Activated effector memory CD4-positive, alpha-beta T cell treated with anti-CD3 and anti-CD28 coated beads, Interleukin-2, amount 50 U/mL, for 16 hours (primary cell): ENCODE results near the gene ASB3.
"Not testable (repeated sequence)": the region's sequence is repeated elsewhere in the genome, so short reads cannot be mapped to it uniquely, and the experiment has no call there.

Experiments
- DNase-seq: peaks from one replicate; pipeline ENCODE4 v3.0.0-alpha.2; 2020

Gene ASB3

GRCh38 chr2:53786705-53787613 lies at the start of gene ASB3, which contains the start of gene ERLEC1:
TSS of gene ASB3 (minus strand) at chr2:53786953. CDS start at chr2:53765572, 21,381 bp downstream.
TSS of gene ERLEC1 (plus strand) at chr2:53787044. CDS start at chr2:53787211, 167 bp downstream.
- peak; percentile 95 for DNase-seq

- not testable (repeated sequence) for DNase-seq
These were observed 43.2 kb upstream of the ASB3 start for GRCh38 chr2:53829980-53830290.

GRCh38 chr2:53829273-53829979 lies 42.7 kb upstream of the ASB3 start:
- DNase-seq, result no peak

- DNase-seq, result no peak
These were observed 41.6 kb upstream of the ASB3 start for GRCh38 chr2:53828331-53828730.

GRCh38 chr2:53827398-53828175 lies 40.8 kb upstream of the ASB3 start:
- no peak for DNase-seq

GRCh38 chr2:53826587-53827397 lies 40.0 kb upstream of the ASB3 start:
- no peak for DNase-seq

GRCh38 chr2:53826030-53826410 lies 39.3 kb upstream of the ASB3 start:
- no peak for DNase-seq

GRCh38 chr2:53823639-53824038 lies 36.9 kb upstream of the ASB3 start:
- not testable (repeated sequence) for DNase-seq

GRCh38 chr2:53821810-53822209 lies 35.1 kb upstream of the ASB3 start:
- no peak for DNase-seq

GRCh38 chr2:53820711-53821110 lies 34.0 kb upstream of the ASB3 start:
- DNase-seq, result no peak

- no peak for DNase-seq
These were observed 33.3 kb upstream of the ASB3 start for GRCh38 chr2:53820048-53820447.

- DNase-seq, result no peak
These were observed 32.9 kb upstream of the ASB3 start for GRCh38 chr2:53819634-53820033.

- no peak for DNase-seq
These were observed 32.2 kb upstream of the ASB3 start for GRCh38 chr2:53818854-53819435.

- DNase-seq, result no peak
These were observed 26.4 kb upstream of the ASB3 start for GRCh38 chr2:53813151-53813550.

GRCh38 chr2:53811601-53812000 lies 24.8 kb upstream of the ASB3 start:
- DNase-seq, result no peak

GRCh38 chr2:53802617-53803151 lies 15.9 kb upstream of the ASB3 start:
- DNase-seq, result no peak

- no peak for DNase-seq
These were observed 14.8 kb upstream of the ASB3 start for GRCh38 chr2:53801547-53801946.

GRCh38 chr2:53793821-53794220 lies 7.1 kb upstream of the ASB3 start:
- no peak for DNase-seq

GRCh38 chr2:53793261-53793660 lies 6.5 kb upstream of the ASB3 start:
- DNase-seq, result no peak

GRCh38 chr2:53787614-53788289 lies 999 bp upstream of the ASB3 start:
- no peak for DNase-seq

- peak; percentile 74 for DNase-seq
These were observed 425 bp downstream of the ASB3 start for GRCh38 chr2:53786352-53786704.
